Cardiac fibroblast (primary cell): ENCODE measurements around the gene ZMYM2.

Experiments
- DNase-seq, 2 donors: peaks; one replicate each; pipeline versions ENCODE4 v3.0.0 to v3.0.0-alpha.2; 2010; ENCODE audit warnings: low read depth in 2 of 2
- H3K4me3 ChIP-seq, 2 donors: replicated peaks in 1 of 2; 1 replicate in 1 of 2; 2 replicates in 1 of 2; pipeline ENCODE4 v1.5.1; 2011; ENCODE audit warnings: low read depth in 2 of 2, low read length in 2 of 2, mild to moderate bottlenecking in 2 of 2, moderate library complexity in 1 of 2
- TF ChIP-seq, protein P1 (sequence below): IDR thresholded peaks from one replicate; pipeline ENCODE4 v1.5.1; 2011; ENCODE audit warnings: low read depth, mild to moderate bottlenecking, low read length, inconsistent platforms

ZMYM2 gene

DNA sequence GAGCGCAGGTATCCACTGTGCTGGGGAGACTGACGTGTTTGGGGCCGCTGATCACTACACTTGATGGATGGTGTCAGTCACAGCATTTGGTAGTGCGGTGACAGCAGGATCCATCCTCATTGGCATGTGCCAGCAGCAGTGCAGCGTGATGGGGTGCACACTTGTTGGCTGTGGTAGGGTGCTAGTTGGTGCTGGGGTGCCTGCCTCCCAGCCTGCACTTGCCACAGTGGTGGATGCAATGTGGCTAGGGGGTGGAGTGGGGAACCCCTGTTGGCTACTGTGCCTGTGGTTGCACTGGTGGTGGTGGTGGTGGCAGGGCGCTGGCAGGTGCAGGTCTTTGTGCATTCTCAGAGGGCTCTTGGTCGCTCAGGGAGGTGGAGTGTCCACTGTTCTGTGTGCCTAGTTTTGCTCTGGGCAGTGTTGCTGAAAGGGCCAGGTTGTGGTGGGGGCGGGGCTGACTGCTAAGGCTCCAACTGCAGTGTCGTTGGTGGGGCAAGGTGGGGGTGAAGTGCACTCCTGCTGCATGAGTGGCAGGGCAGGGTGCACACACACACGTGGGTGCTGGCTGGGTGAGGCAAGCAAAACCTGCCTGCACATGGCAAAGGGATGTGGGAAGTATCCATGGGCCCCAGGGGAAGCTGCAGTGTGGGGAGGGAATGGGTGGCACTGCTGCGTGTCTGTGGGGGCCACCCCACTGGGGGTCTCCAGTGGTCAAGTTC lies 84.8 kb downstream of the ZMYM2 start:
- no peak overlapping the region for H3K4me3 ChIP-seq
- DNase-seq: no peak
- TF ChIP-seq, protein P1, sequence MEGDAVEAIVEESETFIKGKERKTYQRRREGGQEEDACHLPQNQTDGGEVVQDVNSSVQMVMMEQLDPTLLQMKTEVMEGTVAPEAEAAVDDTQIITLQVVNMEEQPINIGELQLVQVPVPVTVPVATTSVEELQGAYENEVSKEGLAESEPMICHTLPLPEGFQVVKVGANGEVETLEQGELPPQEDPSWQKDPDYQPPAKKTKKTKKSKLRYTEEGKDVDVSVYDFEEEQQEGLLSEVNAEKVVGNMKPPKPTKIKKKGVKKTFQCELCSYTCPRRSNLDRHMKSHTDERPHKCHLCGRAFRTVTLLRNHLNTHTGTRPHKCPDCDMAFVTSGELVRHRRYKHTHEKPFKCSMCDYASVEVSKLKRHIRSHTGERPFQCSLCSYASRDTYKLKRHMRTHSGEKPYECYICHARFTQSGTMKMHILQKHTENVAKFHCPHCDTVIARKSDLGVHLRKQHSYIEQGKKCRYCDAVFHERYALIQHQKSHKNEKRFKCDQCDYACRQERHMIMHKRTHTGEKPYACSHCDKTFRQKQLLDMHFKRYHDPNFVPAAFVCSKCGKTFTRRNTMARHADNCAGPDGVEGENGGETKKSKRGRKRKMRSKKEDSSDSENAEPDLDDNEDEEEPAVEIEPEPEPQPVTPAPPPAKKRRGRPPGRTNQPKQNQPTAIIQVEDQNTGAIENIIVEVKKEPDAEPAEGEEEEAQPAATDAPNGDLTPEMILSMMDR: no peak

DNA sequence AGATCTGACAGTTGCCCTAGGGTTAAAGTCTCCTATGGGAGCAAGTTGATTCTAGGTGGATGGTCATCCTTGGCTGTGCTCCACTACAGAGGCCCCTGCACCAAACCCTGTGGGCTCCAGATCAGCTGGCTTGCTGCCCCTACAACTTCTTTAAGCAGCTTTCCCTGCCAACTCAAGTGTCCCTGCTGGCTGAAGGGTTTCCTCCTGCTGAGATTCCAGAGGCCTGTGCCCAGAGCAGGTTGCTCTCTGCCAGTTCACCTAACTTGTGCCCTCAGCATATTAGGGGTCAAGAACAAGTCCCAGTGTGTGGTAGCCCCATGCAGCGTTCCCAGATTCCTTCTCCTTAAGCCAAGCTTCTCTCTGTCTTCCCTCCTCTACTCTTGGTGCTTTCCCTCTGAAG lies 85.6 kb downstream of the ZMYM2 start:
- TF ChIP-seq, protein P1: no peak
- DNase-seq: no peak

DNA sequence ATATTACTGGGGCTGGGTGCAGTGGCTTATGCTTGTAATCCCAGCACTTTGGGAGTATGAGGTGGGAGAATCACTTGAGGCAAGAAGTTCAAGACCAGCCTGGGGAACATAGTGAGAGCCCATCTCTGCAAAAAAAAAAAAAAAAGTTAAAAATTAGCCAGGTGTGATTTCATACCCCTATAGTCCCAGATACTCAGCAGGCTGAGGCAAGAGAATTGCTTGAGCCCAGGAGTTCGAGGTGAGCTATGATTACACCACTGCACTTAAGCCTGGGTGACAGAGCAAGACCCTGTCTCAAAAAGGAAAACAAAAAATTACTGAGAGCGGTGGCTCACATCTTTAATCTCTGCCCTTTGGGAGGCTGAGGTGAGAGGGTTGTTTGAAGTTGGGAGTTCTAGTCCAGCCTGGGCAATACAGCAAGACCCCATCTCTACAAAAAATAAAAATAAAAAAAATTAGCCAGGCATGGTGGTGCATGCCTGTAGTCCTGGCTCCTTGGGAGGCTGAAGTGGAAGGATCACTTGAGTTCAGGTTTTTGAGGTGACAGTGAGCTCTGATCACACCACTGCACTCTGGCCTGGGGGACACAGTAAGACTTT lies 87.5 kb downstream of the ZMYM2 start:
- H3K4me3 ChIP-seq: no peak overlapping the region
- DNase-seq: no peak
- TF ChIP-seq, protein P1: no peak

More for the DNA sequence above, 85.6 kb downstream of the ZMYM2 start:
- no peak overlapping the region for H3K4me3 ChIP-seq

DNA sequence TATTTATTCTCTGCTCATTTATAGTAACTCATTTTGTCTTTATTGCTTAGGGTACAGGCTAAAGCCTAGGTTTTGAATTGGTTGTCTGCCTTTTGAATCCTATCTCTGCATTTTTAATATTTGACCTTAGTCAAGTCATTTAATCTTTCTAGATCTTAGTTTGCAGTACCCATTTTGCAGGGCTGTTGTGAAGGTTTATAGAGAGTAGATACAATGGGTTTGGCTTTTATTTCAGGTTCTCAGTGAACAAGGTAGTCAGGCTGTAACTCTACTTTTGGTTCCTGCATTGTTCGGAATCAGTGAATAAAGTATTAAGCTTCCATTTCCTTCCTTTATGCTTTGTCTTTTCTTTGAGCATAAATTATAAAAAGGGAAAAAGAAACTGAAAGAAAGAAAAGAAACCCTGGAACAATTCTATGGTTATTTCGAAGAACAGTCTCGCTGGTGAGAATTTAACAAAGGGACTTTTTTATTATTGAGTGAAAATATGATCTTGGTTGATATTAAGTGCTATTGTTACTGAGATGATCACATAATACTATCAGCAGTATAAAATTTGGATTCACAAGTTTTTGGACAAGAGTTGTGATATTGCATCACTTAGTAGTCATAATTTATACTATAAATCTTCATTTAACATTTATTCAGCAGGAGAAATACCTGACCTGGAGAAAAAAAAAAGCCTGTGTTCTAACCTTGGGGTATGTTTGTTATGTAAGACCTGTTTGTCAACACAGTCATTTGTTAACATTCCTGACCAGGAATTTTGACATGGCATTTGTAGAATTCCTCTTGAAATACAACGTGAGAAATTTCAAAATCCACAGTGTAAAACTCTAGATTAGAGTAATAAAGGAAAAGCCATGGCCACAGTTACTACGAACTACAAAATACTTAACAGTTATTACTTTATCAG lies 91.3 kb downstream of the ZMYM2 start:
- no peak overlapping the region for H3K4me3 ChIP-seq
- TF ChIP-seq, protein P1: no peak
- no peak for DNase-seq

DNA sequence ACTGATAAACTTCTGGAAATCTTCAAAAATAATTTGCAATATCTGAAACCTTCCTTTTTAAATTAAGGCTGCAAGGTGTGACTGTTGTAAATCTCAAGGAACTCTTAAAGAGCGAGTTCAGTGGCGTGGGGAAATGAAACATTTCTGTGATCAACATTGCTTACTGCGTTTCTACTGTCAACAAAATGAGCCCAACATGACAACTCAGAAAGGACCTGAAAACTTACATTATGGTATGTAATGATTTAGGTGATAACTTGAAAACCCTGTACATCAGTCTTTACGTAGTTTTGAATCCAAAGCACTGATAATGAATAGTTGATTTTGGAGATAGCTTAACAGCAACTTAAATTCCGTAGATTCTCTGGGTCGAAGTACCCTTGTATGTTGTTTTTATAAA lies 92.8 kb downstream of the ZMYM2 start:
- no peak for DNase-seq
- TF ChIP-seq, protein P1: no peak
- H3K4me3 ChIP-seq: no peak overlapping the region

DNA sequence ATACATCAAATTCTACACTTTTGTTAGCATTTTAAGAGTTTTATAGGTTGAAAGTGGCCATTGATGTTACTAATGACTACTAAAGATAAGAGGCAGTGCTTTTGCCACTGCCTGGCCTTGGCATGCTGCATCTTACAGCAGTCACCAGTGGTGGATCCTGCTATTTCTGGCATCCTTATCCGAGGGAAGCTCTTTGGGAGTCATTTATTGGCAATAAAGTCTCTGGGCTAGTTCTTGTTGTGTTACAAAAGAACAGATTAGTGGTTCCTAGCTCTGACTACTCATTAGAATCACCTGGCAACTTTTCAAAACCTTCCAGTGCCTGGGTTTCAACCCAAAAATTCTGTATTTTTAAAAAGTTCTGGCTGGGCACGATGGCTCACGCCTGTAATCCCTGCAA lies 94.5 kb downstream of the ZMYM2 start:
- TF ChIP-seq, protein P1: no peak
- DNase-seq: peak; percentile 6 to 57
- no peak overlapping the region for H3K4me3 ChIP-seq
